ENCODE measurements around the gene PCP2.

DNA sequence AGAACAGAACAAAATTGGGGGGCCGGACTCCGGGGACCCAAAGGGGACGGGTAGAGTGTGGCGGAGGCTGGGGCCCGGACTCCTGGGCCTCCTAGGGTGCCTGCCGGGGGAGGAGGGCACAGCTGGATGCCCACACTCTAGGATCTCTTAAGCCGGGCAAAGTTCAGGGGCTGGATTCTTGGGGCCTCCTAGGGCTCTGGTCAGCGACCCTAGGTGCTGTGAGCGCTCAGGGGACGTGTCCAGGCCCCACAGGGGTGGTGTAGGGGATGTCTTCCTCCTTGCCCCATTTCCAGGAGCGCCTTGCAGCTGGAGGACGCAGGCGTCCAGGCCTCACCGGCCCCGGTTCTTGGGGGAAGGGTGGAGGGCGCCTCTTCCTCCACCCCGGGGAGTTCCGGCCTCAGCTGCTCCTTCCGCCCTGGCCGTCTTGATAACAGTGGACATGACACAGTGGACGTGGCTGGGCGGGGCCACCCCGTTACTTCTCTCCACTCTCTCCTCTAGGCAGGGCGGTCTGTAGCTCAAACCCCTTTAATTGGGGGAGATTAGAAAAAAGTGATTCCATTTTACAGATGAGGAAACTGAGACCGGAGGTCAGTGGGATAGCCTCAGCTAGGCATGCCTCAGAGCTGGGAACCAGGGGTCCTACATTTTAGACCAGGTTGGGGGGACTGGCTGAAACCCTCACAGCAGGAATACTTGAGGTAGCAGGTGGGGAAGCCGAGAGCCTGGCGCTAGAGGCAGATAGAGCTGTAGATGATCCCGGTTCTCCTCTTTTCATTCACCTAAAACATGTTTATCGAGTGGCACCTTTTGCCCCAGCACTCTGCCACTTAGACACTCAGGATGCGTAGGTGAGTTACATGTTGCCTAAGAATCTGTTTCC lies 4.1 kb upstream of the PCP2 start:
- TF ChIP-seq, protein P1, sequence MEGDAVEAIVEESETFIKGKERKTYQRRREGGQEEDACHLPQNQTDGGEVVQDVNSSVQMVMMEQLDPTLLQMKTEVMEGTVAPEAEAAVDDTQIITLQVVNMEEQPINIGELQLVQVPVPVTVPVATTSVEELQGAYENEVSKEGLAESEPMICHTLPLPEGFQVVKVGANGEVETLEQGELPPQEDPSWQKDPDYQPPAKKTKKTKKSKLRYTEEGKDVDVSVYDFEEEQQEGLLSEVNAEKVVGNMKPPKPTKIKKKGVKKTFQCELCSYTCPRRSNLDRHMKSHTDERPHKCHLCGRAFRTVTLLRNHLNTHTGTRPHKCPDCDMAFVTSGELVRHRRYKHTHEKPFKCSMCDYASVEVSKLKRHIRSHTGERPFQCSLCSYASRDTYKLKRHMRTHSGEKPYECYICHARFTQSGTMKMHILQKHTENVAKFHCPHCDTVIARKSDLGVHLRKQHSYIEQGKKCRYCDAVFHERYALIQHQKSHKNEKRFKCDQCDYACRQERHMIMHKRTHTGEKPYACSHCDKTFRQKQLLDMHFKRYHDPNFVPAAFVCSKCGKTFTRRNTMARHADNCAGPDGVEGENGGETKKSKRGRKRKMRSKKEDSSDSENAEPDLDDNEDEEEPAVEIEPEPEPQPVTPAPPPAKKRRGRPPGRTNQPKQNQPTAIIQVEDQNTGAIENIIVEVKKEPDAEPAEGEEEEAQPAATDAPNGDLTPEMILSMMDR (conservative IDR thresholded peaks at IDR 0.05; ENCODE audit: low read length): no peak
- no peak for TF ChIP-seq EZH2phosphoT487 (IDR thresholded peaks at IDR 0.05; ENCODE audit: borderline replicate concordance)
